Motor neuron (in vitro differentiated cells): ENCODE results near the gene OR2Z1. TPM values are rescaled to one million over a fixed set of nuclear protein-coding genes. Genes with fewer than 3 reads are reported as not detected.

ENCODE experiments used
- ATAC-seq, 8 experiments: fragments of 200-7000 bp; cut with Tn5 transposase; replicated peaks in 6 of 8; 2 replicates each; pipeline ENCODE4 v1.8.0; 2021; ENCODE audit warnings: mild to moderate bottlenecking in 8 of 8, moderate library complexity in 8 of 8
- H3K27ac ChIP-seq, 2 donors: fragments of 250-450 bp; sonication (Bioruptor Pico); 2 replicates each; pipeline ENCODE4 v1.9.0; 2021; ENCODE audit warnings: antibody characterized with exemption in 2 of 2, mild to moderate bottlenecking in 2 of 2, moderate library complexity in 1 of 2
- H3K4me1 ChIP-seq, 2 donors: fragments of 250-450 bp; sonication (Bioruptor Pico); replicated peaks in 1 of 2; 2 replicates each; pipeline ENCODE4 v1.6.1; 2021; ENCODE audit warnings: antibody characterized with exemption in 2 of 2, mild to moderate bottlenecking in 2 of 2, moderate library complexity in 1 of 2
- H3K4me3 ChIP-seq, 5 donors: fragments of 250-450 bp; sonication (Bioruptor Pico); 2 replicates each; pipeline ENCODE4 v1.9.0; 2021; ENCODE audit warnings: antibody characterized with exemption in 5 of 5, mild to moderate bottlenecking in 5 of 5, moderate library complexity in 4 of 5
- WGBS, 10 experiments: fragments of 450-650 bp; shearing (Covaris generic); methylation state at CpG; one replicate each; pipeline ENCODE4 v1.0.0; 2022; 5-methylcytosine and 5-hydroxymethylcytosine counted together
- in situ Hi-C, 9 experiments: fragments of 400-800 bp; cut with MboI; loops; one replicate each; pipeline ENCODE4 v1.15.0; 2021; ENCODE audit warnings: low sequenced_read_pairs in 9 of 9, low pct_unique_long_range_greater_than_20kb in 2 of 9; ENCODE audit not compliant: unreplicated experiment in 9 of 9
- total RNA-seq, 8 experiments: library from RNA; unstranded; fragments of 300-600 nt; gene quantifications; 2 replicates each; pipeline versions ENCODE4 v1.2.3 to v1.2.4, GENCODE V29; 2022

OR2Z1 gene, protein sequence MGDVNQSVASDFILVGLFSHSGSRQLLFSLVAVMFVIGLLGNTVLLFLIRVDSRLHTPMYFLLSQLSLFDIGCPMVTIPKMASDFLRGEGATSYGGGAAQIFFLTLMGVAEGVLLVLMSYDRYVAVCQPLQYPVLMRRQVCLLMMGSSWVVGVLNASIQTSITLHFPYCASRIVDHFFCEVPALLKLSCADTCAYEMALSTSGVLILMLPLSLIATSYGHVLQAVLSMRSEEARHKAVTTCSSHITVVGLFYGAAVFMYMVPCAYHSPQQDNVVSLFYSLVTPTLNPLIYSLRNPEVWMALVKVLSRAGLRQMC
- under 1 TPM in 1 of 8 experiments, not detected in 7; 0.17 TPM for total RNA-seq

DNA sequence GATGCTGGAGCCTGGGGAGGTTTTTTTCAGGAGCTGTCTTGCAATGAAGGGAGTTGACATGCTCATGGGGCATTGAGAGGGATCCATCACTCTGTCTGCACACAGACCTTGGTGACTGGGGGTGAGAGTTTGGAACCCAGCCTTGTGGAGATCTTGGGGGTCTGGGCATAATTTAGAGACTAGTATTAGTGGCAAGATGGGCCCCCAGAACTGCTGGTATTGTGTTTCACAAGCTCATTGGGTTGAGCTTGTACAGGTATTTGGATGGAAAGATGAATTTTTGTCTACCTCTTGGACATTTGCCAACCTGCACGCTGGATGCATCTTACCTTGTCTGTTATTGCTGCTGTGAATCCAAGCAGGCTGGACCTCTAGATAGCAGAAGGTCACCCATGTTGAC lies at the start of gene OR2Z1:
Gene OR2Z1, plus strand, starts transcription at position 301 of the 400 bp plus-strand sequence. CDS start 9,395 bp downstream, outside the sequence.
- in situ Hi-C loops, result no loop called here
- no peak within 1 kb of the TSS for H3K27ac ChIP-seq
- 0% methylated on average over 1 of the region's 1 CpG; no CpG with 5 or more reads in 8 of the 10 experiments for WGBS, 10 experiments
- ATAC-seq, result no peak
- H3K4me3 ChIP-seq, result no peak within 1 kb of the TSS
- no peaks in the 10 kb centered on the region for H3K4me1 ChIP-seq

DNA sequence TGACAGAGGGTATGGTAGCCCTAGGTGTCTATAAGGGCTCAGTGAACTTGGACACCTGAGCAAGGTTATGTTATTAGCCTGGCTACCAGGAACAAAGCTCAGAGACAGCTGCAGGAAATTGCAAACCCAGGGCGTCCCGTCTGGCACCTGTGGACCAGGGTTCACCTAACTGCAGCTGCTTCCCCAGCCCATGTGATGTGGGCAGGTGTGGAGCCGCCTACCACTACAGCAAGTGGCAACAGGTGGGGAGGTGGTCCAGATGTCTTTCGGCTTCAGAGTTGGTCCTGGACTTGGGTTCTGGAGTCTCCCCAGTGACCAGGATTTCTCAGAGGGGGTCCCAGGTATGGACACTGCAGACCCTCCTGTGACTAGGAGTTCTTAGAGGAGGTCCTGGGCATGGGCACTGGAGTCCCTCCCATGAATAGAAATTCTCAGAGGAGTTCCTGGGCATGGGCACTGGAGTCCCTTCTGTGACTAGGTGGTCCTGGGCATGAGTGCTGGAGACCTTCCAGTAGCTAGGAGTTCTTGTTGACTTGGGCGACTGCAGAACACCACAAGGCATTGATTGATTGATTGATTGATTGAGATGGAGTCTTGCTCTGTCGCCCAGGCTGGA lies 48.0 kb upstream of the OR2Z1 start:
- Histone ChIP-seq H3K27ac (no peak overlapping the region), H3K4me1 (no peaks in the 10 kb centered on the region), H3K4me3 (no peak overlapping the region)
- WGBS, 10 experiments, result 20 to 100% (median 67%) methylated on average over 1 to 2 of the region's 6 CpGs; no CpG with 5 or more reads in 5 of the 10 experiments
- ATAC-seq, result no peak
- in situ Hi-C loops, result loop anchor here in 3 of 9 experiments (25.0 kb wide), 1 partner anchor 414 kb away; the partner anchor contains the start of gene OR1M1 (in 3 of the 3)

DNA sequence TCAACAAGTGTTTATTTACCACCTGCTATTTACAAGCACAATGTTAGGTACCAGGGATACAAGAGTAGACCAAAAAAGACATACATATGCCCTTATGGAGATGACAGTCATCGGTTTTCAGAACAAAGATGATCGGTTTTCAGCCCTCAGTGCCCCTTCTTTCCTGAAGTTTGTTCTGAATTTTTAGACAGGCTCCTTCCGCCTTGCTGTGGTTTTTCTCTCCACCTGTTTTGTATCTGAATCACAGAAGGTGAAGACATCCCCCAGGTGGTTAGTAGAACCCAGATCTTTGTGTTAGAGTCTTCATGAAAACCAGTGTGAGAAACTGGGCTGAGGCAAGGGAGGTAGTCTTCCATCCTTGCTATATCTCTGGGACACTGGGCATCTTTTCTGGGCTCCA lies 46.4 kb upstream of the OR2Z1 start:
- no peak overlapping the region for H3K27ac ChIP-seq
- 0 to 76% (median 37%) methylated on average over 1 to 3 of the region's 3 CpGs; no CpG with 5 or more reads in 3 of the 10 experiments for WGBS, 10 experiments
- in situ Hi-C loops, result no loop called here
- no peaks in the 10 kb centered on the region for H3K4me1 ChIP-seq
- ATAC-seq, result no peak
- no peak overlapping the region for H3K4me3 ChIP-seq

DNA sequence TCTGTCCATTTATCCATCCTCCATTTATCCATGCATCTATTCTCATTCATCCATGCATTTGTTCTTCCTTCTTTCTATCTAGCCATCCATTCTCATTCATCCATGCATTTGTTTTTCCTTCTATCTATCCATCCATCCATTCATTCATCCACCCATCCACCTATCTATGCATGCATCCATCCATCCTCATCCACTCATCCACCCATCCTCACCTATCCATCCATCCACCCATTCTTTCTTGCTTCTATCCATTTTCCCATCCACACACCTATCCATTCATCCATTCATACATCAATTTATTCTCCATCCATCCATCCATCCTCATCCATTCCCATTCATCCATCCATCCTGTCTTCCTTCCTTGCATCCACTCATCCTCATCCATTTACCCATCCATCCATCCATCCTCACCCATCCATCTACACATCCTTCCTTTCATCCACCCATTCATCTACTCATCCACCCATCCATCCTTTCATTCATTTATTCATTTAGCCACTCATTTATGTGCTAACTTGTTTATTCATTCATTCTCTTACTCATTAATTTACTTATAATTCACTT lies 43.1 kb upstream of the OR2Z1 start:
- in situ Hi-C loops, result no loop called here
- Histone ChIP-seq H3K4me1 (no peaks in the 10 kb centered on the region), H3K4me3 (no peak overlapping the region), H3K27ac (no peak overlapping the region)
- no peak for ATAC-seq

DNA sequence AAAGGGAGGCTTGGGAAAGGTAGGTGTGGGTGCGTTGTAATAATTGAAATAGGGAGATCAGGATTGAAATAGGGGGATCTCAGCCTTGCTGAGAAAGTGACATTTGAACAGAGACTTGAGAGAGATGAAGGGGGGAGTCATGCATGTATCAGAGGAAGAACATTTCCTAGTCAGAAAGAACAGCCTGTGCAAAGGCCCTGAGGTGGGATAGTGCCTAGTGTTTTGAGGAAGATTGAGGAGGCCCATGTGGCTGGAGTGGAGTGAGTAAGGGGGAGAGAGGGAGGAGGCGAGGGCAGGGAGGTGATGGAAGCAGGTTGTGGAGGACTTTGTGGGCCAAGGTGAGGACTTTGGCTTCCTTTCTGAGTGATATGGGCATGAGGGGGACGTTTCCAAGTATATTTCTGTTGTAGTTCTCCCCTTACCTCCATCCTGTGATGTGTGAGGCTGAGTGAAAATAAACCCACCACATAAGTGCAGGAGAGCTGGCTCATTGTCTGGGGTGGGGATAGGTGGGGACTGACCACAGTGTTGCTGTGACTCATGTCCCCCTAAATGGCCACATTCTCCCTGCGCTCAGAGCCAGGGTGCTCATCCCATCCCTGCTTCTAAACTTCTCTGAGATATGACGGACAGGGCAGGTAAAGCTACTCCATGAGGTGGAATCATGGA lies 40.6 kb upstream of the OR2Z1 start:
- H3K4me3 ChIP-seq, result no peak overlapping the region
- in situ Hi-C loops, result no loop called here
- ATAC-seq, result no peak
- no peak overlapping the region for H3K27ac ChIP-seq
- WGBS, 10 experiments, result 13 to 100% (median 43%) methylated on average over 1 to 4 of the region's 5 CpGs
- no peaks in the 10 kb centered on the region for H3K4me1 ChIP-seq

DNA sequence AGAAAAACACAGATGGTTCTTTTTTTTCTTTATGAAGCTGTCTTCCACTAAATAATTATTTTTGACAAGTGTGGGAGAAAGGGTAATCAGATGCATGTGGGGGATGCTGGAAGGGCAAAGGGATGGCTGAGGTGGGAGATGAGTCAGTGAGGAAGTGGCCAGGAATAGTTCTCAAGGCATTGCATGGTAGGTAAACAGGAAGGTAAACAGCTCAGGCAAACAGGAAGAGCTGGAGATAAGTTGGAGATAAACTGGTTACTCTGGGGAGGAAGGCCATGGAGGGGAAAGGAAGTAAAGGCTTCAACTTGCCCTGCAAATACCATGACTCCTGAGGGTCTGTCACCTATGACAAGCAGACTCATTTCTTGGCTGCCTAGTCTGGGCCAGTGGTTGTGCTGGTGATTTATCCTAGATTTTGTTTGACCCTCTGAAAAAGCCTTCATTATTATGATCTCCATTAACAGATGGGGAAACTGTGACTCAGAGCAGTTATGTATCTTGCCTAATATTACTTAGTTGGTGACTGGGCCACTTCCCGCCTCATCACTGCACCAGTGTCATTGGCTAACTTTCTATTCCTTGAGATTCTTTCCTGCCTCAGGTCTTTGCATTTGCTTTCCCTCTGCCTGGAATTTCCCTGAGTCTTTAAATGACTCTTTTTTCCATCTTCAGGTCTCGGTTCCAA lies 39.9 kb upstream of the OR2Z1 start:
- in situ Hi-C loops, result no loop called here
- H3K4me3 ChIP-seq, result no peak overlapping the region
- H3K27ac ChIP-seq, result no peak overlapping the region
- no peak for ATAC-seq
- WGBS, 10 experiments, result 0 to 45% (median 33%) methylated on average over 1 to 2 of the region's 2 CpGs; no CpG with 5 or more reads in 3 of the 10 experiments
- no peaks in the 10 kb centered on the region for H3K4me1 ChIP-seq

DNA sequence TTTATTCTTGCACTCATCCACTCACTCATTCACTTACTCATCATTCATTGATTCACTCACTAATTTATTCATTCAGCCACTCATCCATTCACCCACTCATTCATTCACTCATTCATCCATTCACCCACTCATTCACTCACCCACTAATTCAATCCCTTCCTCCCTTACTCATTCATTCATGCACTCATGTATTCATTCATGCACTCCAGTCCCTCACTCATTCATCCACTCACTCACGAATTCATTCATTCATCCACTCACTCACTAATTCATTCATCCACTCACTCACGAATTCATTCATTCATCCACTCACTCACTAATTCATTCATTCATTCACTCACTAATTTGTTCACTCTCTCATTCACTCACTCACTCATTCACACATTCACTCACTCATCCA lies 39.0 kb upstream of the OR2Z1 start:
- in situ Hi-C loops, result no loop called here
- Histone ChIP-seq H3K4me1 (no peaks in the 10 kb centered on the region), H3K27ac (no peak overlapping the region), H3K4me3 (no peak overlapping the region)
- no peak for ATAC-seq
- WGBS, 10 experiments, result 0 to 32% (median 12%) methylated on average over 1 to 2 of the region's 2 CpGs

DNA sequence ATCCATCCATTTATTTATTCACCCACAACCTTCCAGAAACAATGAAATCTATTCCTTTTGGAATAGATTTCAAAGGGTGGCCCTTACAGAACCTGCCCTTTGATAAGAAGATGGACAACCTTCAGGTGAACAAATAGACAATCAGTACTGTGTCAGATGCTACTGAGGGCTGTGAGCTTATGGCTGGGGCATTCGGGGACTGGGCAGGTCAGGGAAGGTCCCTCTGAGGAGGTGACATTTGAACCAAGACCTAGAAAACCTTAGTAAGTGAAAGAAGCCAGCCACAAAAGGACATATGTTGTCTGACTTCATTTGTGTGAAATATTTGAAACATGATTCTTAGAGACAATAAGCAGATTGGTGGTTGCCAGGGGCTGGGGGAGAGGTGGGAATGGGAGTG lies 38.5 kb upstream of the OR2Z1 start:
- no peak for ATAC-seq
- no peaks in the 10 kb centered on the region for H3K4me1 ChIP-seq
- in situ Hi-C loops, result no loop called here
- 0 to 50% (median 0%) methylated on average over 1 of the region's 1 CpG; no CpG with 5 or more reads in 5 of the 10 experiments for WGBS, 10 experiments
- no peak overlapping the region for H3K27ac ChIP-seq
- H3K4me3 ChIP-seq, result no peak overlapping the region

DNA sequence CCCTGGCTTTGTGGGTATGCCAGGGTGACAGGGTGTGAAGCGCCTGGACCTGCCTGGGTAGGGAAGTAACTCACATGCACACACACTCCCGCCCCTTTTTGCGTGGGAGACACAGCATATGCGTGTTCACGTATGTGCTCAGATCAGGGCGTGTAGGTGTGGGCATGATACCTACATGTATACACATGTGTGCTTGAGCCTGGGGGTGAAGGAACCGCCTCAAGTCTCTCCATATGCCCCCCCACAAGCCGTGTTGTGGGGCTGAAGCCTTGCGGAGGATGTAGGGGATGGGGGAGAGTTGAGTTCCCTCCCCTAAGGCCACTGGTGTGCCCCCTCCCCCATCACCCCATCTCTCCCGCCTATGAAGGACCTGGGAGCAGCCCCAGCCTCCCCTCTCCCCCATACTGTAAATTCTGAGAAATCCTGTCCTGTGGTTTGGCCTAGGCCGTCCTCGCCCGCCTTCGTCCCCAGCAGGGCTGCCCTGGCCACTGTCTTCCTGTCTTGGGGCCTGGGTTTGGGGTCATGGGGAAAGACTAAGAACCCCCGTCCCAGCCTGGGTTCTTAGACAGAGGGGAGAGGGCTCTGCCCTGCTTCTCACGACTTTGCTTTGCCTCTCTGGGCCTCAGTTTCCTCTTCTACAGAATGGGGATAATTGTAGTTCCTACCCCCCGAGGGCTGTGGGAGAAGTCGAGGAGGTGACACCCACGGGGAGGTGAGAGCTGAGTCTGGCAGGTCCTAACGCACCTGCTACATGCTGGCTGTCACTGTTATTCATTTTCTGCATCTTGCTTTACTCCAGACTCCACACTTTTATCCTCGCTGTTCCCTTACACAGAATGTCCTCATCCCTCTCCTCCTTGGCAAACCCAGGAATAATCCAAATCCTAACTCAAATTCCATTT lies 37.2 kb upstream of the OR2Z1 start:
- Histone ChIP-seq H3K27ac (no peak overlapping the region), H3K4me3 (no peak overlapping the region), H3K4me1 (no peaks in the 10 kb centered on the region)
- no peak for ATAC-seq
- in situ Hi-C loops, result no loop called here
- WGBS, 10 experiments, result 25 to 83% (median 48%) methylated on average over 2 to 9 of the region's 21 CpGs; no CpG with 5 or more reads in 3 of the 10 experiments

DNA sequence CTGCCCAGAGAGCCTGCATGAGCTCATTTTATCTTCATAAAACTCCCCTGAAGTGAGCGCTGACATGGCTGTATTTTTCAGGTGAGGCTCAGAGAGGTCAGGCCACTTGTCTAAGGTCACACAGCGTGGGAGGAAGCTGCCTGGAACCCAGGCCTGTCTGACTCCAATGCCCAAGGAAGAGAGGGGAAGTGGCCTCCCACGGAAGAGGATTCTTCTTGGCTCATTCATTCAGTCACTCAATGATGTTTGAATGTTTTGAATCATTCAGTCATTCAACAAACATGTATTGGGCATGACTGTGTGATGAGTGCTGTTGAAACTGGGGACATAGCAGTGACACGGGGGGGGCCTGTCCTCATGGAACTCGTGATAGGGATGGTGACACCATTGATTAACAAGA lies 34.9 kb upstream of the OR2Z1 start:
- Histone ChIP-seq H3K4me1 (no peaks in the 10 kb centered on the region), H3K4me3 (no peak overlapping the region), H3K27ac (no peak overlapping the region)
- no peak for ATAC-seq
- in situ Hi-C loops, result no loop called here
- 0 to 80% (median 28%) methylated on average over 1 to 5 of the region's 5 CpGs; no CpG with 5 or more reads in 3 of the 10 experiments for WGBS, 10 experiments

DNA sequence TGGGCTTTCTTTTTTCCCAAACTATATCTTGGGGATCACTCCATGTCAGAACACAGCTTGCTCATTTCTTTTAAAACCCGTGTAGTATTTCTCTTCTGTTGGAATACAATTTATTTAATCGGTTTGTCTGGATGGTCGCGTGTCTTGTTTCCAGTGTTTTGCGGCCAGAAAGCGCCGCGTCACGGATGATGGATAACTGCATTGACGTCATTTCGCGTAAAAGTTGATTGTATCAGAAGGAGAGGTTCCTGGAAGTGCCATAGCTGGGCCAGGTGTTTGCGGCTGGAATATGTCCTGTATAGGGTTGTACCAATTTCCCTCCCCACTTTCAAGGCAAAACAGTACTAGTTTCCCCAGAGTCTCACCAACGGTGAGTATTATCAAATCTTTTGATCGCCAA lies 32.5 kb upstream of the OR2Z1 start:
- H3K4me3 ChIP-seq, result no peak overlapping the region
- WGBS, 10 experiments, result 48 to 100% (median 86%) methylated on average over 1 to 15 of the region's 15 CpGs; no CpG with 5 or more reads in 1 of the 10 experiments
- no peak for ATAC-seq
- in situ Hi-C loops, result no loop called here
- H3K4me1 ChIP-seq, result no peaks in the 10 kb centered on the region
- no peak overlapping the region for H3K27ac ChIP-seq
